K562 (cell line): ENCODE results near the gene AP2S1. TPM values are rescaled to one million over a fixed set of nuclear protein-coding genes. Genes with fewer than 3 reads are reported as not detected.

Experiments used
- BRF1 ChIP-seq: IDR thresholded peaks from 3 replicates; pipeline ENCODE4 v1.6.1; 2011; ENCODE audit warnings: borderline replicate concordance, mild to moderate bottlenecking; ENCODE audit not compliant: insufficient read length; ENCODE audit errors: extremely low read depth
- CBFA2T3 ChIP-seq: fragments of 450-650 bp; IDR thresholded peaks from 2 replicates; pipeline ENCODE4 v1.6.1; 2017
- EP400 ChIP-seq: fragments of 450-650 bp; IDR thresholded peaks from 2 replicates; pipeline ENCODE4 v1.6.1; 2017; ENCODE audit warnings: antibody characterized with exemption, mild to moderate bottlenecking, moderate library complexity
- POU5F1 ChIP-seq: fragments of 150-350 bp; IDR thresholded peaks from 2 replicates; pipeline ENCODE4 v1.6.1; 2014; ENCODE audit warnings: borderline replicate concordance, low read length, low read depth, mild to moderate bottlenecking; ENCODE audit not compliant: partially characterized antibody
- RERE ChIP-seq: sonication (generic); formaldehyde crosslinking; IDR thresholded peaks from 2 replicates; pipeline ENCODE4 v1.8.0; 2023; ENCODE audit warnings: missing genetic modification reagents, mild to moderate bottlenecking, borderline replicate concordance
- REST ChIP-seq, 2 experiments: fragments of 450-650 bp; formaldehyde crosslinking in 1 of 2; IDR thresholded peaks; 2 replicates each; pipeline versions ENCODE4 v1.4.0 to v1.6.1; 2014 to 2020; ENCODE audit warnings: mild to moderate bottlenecking in 2 of 2, borderline replicate concordance in 1 of 2, low read depth in 1 of 2
- SIN3A ChIP-seq, 2 experiments: fragments of 150-350 bp in 1 of 2; IDR thresholded peaks; 2 replicates each; pipeline ENCODE4 v1.6.1; 2011 to 2016; ENCODE audit warnings: borderline replicate concordance in 2 of 2, low read depth in 2 of 2, low read length in 2 of 2, mild to moderate bottlenecking in 2 of 2, moderate library complexity in 2 of 2; ENCODE audit not compliant: control insufficient read depth in 1 of 2
- SLC30A9 ChIP-seq: fragments of 250-450 bp; sonication (Bioruptor Pico); IDR thresholded peaks from 2 replicates; pipeline ENCODE4 v1.8.0; 2022; ENCODE audit warnings: mild to moderate bottlenecking, moderate library complexity
- TRIM25 ChIP-seq: fragments of 450-650 bp; IDR thresholded peaks from 2 replicates; pipeline ENCODE4 v1.7.0; 2016; ENCODE audit warnings: borderline replicate concordance
- YY1 ChIP-seq, 3 experiments: IDR thresholded peaks; 2 replicates each; pipeline ENCODE4 v1.6.1; 2011; ENCODE audit warnings: low read length in 2 of 3, mild to moderate bottlenecking in 2 of 3, moderate library complexity in 2 of 3, borderline replicate concordance in 1 of 3, control low read depth in 1 of 3, low read depth in 1 of 3; ENCODE audit not compliant: insufficient read depth in 3 of 3, insufficient replicate concordance in 2 of 3, control insufficient read depth in 1 of 3, insufficient read length in 1 of 3; ENCODE audit errors: extremely low read depth in 1 of 3
- polyA plus RNA-seq, 8 experiments: library from polyadenylated mRNA; depleted of rRNA in 4 of 8; stranded (reverse) in 5 of 8; unstranded in 3 of 8; fragments of >200 nt; fragmentation: Nextera tagmentation in 2 of 8; fragmentation: Illumina TruSeq in 1 of 8; extraction: Ambion mirVana in 2 of 8; extraction: Trizol in 1 of 8; gene quantifications; 2 replicates each; pipeline versions ENCODE4 v1.2.1 to v1.2.3, GENCODE V29; 2011 to 2014; ENCODE audit warnings: inconsistent platforms in 1 of 8, missing spikeins in 1 of 8
- total RNA-seq, 7 experiments: library from RNA; depleted of rRNA in 6 of 7; stranded (reverse); fragments of >200 nt in 6 of 7; fragmentation: Illumina TruSeq in 2 of 7; extraction: Trizol in 2 of 7; gene quantifications; 2 replicates each; pipeline versions ENCODE4 v1.2.1 to v1.2.3, GENCODE V29; 2011 to 2021; ENCODE audit warnings: low replicate concordance in 1 of 7

Gene AP2S1
- total and polyA plus RNA-seq, 9 of the 15 experiments (the other 6 are each of a cell fraction or from before 2014, with no cell fraction given): 32.4 to 294 (median 136) TPM

- TF ChIP-seq RERE (CRISPR knock-in tag) (no peak), YY1 (IDR thresholded peaks at IDR 0.05; ENCODE audit: borderline replicate concordance in 1 of 3, control insufficient read depth in 1 of 3, extremely low read depth in 1 of 3, insufficient read depth in 3 of 3, insufficient read length in 1 of 3, insufficient replicate concordance in 2 of 3, low read depth in 1 of 3, low read length in 2 of 3) (peak in 1 of 3 experiments; percentile 7), SLC30A9 (CRISPR knock-in tag) (no peak), BRF1 (no peak), CBFA2T3 (no peak), TRIM25 (0 out of 2 replicates have a peak, but pooled peaks have one; percentile 45), SIN3A (IDR thresholded peaks at IDR 0.05; ENCODE audit: borderline replicate concordance in 2 of 2, control insufficient read depth in 1 of 2, low read depth in 2 of 2, low read length in 2 of 2) (peak in 1 of 2 experiments; percentile 9; a peak in 1 of 4 replicates), REST (IDR thresholded peaks at IDR 0.05; ENCODE audit: borderline replicate concordance) (peak; percentile 16; the same call in 1 of the 2 replicates), REST (CRISPR knock-in tag; IDR thresholded peaks at IDR 0.05; ENCODE audit: low read depth) (no peak), EP400 (peak; percentile 12; the same call in 1 of the 2 replicates), POU5F1 (no peak)
- TF ChIP-seq, all 486 proteins: peak for 7
Observed at GRCh38 chr19:46862503-46862834, 11.8 kb upstream of the AP2S1 start (continued).
